HepG2 (cell line): ENCODE measurements around the gene TAF1B. TPM values are rescaled to one million over a fixed set of nuclear protein-coding genes. Genes with fewer than 3 reads are reported as not detected.

Source experiments
- HCFC1 ChIP-seq: fragments of 150-350 bp; IDR thresholded peaks from 2 replicates; pipeline ENCODE4 v1.6.1; 2014; ENCODE audit warnings: low read depth, low read length
- HNRNPL ChIP-seq: fragments of 200-400 bp; formaldehyde crosslinking; IDR thresholded peaks from 2 replicates; pipeline ENCODE4 v1.6.1; 2017; ENCODE audit warnings: mild to moderate bottlenecking, low read depth, low read length
- IRX3 ChIP-seq: sonication (generic); formaldehyde crosslinking; IDR thresholded peaks from 2 replicates; pipeline ENCODE4 v1.8.1; 2023; ENCODE audit warnings: mild to moderate bottlenecking, low read depth, missing genetic modification reagents, borderline replicate concordance
- MED8 ChIP-seq: sonication (generic); formaldehyde crosslinking; IDR thresholded peaks from 2 replicates; pipeline ENCODE4 v1.8.1; 2023; ENCODE audit warnings: mild to moderate bottlenecking, missing genetic modification reagents; ENCODE audit not compliant: insufficient replicate concordance
- MIXL1 ChIP-seq: IDR thresholded peaks from 2 replicates; pipeline ENCODE4 v1.6.1; 2016
- ZBTB40 ChIP-seq, 2 experiments: fragments of 450-650 bp in 1 of 2; sonication (generic) in 1 of 2; formaldehyde crosslinking in 1 of 2; IDR thresholded peaks; 2 replicates each; pipeline versions ENCODE4 v1.6.1 to v1.8.0; 2016 to 2022; ENCODE audit warnings: antibody characterized with exemption in 1 of 2, mild to moderate bottlenecking in 1 of 2, missing genetic modification reagents in 1 of 2
- ZHX2 ChIP-seq, 2 experiments: sonication (generic) in 1 of 2; formaldehyde crosslinking in 1 of 2; IDR thresholded peaks; 2 replicates each; pipeline versions ENCODE4 v1.6.1 to v1.9.0; 2014 to 2022; ENCODE audit warnings: antibody characterized with exemption in 1 of 2, borderline replicate concordance in 1 of 2, inconsistent platforms in 1 of 2, low read depth in 1 of 2, missing genetic modification reagents in 1 of 2
- ZNF343 ChIP-seq: sonication (generic); formaldehyde crosslinking; IDR thresholded peaks from 2 replicates; pipeline ENCODE4 v1.4.0; 2020; ENCODE audit warnings: mild to moderate bottlenecking, missing genetic modification reagents
- ZNF577 ChIP-seq: sonication (generic); formaldehyde crosslinking; IDR thresholded peaks from 2 replicates; pipeline ENCODE4 v1.4.0; 2020; ENCODE audit warnings: mild to moderate bottlenecking, low read depth, missing genetic modification reagents, borderline replicate concordance
- polyA plus RNA-seq, 8 experiments: library from polyadenylated mRNA; depleted of rRNA in 3 of 8; stranded (reverse) in 7 of 8; unstranded in 1 of 8; fragments of >200 nt; fragmentation: Illumina TruSeq in 4 of 8; extraction: Trizol in 4 of 8; gene quantifications; 2 replicates each; pipeline versions ENCODE4 v1.2.1 to v1.2.3, GENCODE V29; 2011 to 2016; ENCODE audit warnings: low read depth in 4 of 8, missing spikeins in 1 of 8, mixed read lengths in 1 of 8; ENCODE audit not compliant: insufficient read depth in 1 of 8
- total RNA-seq, 5 experiments: library from RNA; depleted of rRNA; stranded (reverse); fragments of >200 nt; fragmentation: Illumina TruSeq; extraction: Trizol; gene quantifications; 2 replicates each; pipeline ENCODE4 v1.2.3, GENCODE V29; 2016; ENCODE audit warnings: low read depth in 1 of 5
- TF ChIP-seq, protein P1 (sequence below): sonication (generic); formaldehyde crosslinking; IDR thresholded peaks from 2 replicates; pipeline ENCODE4 v1.4.0; 2020; ENCODE audit warnings: mild to moderate bottlenecking, missing genetic modification reagents

TAF1B gene
- total and polyA plus RNA-seq, 2 of the 13 experiments (the other 11 are each of a cell fraction or from before 2014, with no cell fraction given), result 13.3 to 27.7 TPM

- TF ChIP-seq ZNF343 (no peak), MED8 (no peak), IRX3 (CRISPR knock-in tag) (no peak), HNRNPL (0 out of 2 replicates have a peak, but pooled peaks have one; percentile 52), ZNF577 (CRISPR knock-in tag) (no peak), ZHX2 (IDR thresholded peaks at IDR 0.05; ENCODE audit: low read depth) (no peak), ZHX2 (CRISPR knock-in tag; IDR thresholded peaks at IDR 0.05; ENCODE audit: borderline replicate concordance) (no peak), MIXL1 (no peak), HCFC1 (no peak), ZBTB40 (IDR thresholded peaks at IDR 0.05) (no peak), ZBTB40 (CRISPR knock-in tag; IDR thresholded peaks at IDR 0.05) (0 out of 2 replicates have a peak, but pooled peaks have one; percentile 30)
- TF ChIP-seq, protein P1, sequence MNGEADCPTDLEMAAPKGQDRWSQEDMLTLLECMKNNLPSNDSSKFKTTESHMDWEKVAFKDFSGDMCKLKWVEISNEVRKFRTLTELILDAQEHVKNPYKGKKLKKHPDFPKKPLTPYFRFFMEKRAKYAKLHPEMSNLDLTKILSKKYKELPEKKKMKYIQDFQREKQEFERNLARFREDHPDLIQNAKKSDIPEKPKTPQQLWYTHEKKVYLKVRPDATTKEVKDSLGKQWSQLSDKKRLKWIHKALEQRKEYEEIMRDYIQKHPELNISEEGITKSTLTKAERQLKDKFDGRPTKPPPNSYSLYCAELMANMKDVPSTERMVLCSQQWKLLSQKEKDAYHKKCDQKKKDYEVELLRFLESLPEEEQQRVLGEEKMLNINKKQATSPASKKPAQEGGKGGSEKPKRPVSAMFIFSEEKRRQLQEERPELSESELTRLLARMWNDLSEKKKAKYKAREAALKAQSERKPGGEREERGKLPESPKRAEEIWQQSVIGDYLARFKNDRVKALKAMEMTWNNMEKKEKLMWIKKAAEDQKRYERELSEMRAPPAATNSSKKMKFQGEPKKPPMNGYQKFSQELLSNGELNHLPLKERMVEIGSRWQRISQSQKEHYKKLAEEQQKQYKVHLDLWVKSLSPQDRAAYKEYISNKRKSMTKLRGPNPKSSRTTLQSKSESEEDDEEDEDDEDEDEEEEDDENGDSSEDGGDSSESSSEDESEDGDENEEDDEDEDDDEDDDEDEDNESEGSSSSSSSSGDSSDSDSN (CRISPR knock-in tag), result no peak
Measured at GRCh38 chr2:9800975-9801726, 42.1 kb upstream of the TAF1B start (continued).
